NCI-H1694 (cell line): ENCODE results near the gene BAIAP2L2.
"Not testable (repeated sequence)": the region's sequence is repeated elsewhere in the genome, so short reads cannot be mapped to it uniquely, and the experiment has no call there.

Source experiments
- DNase-seq: peaks from one replicate; lab custom pipeline; 2025; lab: John Stamatoyannopoulos, UW

Gene BAIAP2L2

DNA sequence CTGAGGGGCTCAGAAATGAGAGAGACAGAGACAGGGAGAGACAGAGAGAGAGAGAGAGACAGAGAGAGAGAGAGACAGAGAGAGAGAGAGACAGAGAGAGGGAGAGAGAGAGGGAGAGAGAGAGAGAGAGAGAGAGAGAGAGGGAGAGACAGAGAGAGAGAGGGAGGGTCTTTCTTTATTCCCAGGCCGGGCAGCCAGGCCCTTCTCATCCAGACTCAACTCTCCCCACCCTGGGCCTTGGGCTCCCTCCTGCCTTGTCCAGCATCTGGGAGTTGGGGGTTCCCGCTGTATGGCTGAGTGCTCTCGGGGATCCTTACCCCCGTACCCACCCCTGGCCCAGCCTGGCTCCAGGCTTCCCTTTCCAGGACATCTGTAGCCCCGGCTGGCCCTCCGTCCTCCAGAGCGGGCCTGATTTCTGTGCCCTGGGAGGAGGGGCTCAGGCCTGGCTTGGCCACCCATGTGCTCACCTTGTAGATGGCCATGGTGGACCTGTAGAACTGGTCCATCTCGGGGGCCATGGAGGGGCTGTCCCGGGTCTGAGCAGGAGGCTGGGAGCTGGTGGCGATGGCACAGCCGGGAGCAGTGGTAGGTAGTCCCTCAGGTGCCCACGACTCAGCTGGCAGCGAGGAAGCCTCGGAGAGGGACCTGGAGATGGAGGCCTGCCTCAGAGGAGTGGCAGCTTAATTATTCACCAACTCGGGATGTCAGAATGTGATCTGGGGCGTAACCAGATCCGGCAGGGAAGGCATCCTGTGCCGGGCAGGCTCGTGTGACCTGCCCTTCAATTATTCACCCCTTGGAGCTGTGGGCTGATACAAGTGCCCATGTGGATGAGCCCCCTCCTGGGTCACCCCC lies at the start of gene BAIAP2L2:
BAIAP2L2 (minus strand) TSS at position 677 of the 855 bp plus-strand sequence; CDS start at position 518, 159 bp downstream.
- DNase-seq: no peak

DNA sequence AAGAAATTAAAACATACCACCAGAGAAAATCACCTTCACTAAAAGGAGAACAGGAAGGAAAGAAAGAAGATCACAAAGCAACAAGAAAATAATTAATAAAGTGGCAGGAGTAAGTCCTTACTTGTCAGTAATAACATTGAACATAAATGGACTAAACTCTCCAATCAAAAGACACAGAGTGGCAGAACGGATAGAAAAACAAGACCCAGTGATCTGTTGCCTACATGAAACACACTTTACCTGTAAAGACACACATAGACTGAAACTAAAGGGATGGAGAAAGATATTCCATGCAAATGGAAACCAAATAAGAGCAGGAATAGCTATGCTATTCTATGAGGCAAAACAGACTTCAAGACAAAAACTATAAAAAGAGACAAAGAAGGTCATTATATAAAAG lies 45.2 kb upstream of the BAIAP2L2 start:
- no peak for DNase-seq

DNA sequence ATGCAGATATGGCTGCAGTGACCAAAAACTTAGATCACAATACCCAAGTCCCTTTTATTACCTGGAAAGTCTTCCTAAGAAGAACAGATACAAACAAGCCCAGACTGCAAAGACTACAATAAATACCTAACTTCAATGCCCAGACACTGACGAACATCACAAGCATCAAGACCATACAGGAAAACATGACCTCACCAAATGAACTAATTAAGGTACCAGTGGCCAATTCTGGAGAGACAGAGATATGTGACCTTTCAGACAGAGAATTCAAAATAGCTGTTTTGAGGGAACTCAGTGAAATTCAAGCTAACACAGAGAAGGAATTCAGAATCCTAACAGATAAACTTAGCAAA lies 44.1 kb upstream of the BAIAP2L2 start:
- DNase-seq: not testable (repeated sequence)

GRCh38 chr22:38153821-38154562 lies 43.5 kb upstream of the BAIAP2L2 start:
- DNase-seq: no peak

DNA sequence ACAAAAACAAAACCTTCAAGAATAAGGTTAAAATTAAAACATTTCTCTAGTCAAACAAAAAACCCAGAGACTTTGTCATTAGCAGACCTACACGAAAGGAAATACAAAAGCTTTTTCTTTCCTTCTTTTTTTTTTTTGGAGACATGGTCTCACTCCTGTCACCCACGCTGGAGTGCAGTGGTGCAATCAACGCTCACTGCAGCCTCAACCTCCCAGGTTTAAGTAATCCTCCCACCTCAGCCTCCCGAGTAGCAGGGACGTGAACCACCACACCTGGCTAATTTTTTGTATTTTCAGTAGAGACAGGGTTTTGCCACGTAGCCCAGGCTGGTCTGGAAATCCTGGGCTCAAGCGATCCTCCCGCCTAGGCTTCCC lies 40.6 kb upstream of the BAIAP2L2 start:
- DNase-seq: no peak

DNA sequence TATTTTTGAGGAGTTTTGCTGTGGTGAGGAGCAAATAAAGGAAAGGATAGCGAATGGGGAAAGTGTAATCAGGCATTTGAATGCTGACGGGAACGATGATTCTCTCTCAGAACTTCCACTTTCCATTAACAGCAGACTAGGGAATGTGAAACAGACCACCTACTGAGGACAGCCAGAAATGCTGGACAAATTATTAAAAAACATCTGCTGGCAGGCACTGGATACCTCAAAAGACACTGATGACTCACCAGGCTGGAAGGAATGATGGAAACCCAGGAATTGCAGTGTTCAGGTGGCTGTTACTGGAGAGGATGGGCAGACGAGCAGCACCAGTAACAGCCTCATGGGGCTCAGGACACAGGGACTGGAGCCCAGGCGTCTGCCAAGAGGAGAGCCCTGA lies 37.8 kb upstream of the BAIAP2L2 start:
- no peak for DNase-seq

DNA sequence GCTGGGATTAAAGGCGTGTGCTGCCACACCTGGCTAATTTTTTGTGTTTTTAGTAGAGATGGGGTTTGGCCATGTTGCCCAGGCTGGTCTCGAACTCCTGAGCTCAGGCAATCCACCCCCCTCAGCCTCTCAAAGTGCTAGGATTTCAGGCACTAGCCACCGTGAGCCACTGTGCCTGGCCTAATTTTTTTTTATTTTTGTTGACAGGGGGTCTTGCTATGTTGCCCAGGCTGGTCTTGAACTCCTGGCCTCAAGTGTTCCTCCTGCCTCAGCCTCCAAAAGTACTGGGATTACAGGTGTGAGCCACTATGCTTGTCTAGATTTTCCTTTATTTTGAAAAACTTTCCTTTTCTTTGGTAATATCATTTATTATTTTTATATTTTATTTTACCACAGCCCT lies 35.7 kb upstream of the BAIAP2L2 start:
- DNase-seq: not testable (repeated sequence)

DNA sequence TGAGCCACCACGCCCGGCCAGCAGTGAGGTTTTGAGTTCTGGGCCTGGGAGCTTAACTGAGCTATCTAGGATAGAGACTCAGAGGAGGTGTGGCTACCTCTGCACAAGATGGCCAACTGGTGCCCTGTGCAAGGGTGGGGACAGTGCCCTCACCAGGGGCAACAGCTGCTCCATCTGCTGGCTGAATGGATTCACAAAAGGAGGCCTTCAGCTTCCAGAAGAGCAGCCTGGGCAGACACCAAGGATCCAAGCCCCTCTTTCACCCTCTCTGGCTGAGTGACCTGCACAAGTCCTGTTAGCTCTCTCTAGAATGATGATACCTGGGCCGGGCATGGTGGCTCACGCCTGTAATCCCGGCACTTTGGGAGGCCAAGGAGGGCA lies 33.5 kb upstream of the BAIAP2L2 start:
- no peak for DNase-seq

DNA sequence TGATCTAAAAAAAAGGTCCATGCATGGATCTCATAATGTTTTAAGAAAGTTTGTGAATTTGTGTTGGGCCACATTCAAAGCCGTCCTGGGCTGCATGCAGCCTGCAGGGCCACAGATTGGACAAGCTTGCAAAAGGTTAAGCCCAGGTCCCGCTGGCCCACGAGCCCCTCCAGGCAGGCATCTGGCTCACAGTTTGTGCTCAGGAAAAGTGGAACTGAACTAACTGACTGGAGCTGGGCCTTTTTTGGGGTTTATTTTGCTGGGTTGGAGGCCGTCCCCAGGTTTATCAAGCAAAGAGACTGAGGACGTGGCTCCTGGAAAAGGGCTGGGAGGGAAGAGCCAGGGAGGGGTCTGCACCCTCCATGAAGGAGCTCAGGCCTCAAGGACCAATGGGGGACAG lies 32.1 kb upstream of the BAIAP2L2 start:
- DNase-seq: no peak

DNA sequence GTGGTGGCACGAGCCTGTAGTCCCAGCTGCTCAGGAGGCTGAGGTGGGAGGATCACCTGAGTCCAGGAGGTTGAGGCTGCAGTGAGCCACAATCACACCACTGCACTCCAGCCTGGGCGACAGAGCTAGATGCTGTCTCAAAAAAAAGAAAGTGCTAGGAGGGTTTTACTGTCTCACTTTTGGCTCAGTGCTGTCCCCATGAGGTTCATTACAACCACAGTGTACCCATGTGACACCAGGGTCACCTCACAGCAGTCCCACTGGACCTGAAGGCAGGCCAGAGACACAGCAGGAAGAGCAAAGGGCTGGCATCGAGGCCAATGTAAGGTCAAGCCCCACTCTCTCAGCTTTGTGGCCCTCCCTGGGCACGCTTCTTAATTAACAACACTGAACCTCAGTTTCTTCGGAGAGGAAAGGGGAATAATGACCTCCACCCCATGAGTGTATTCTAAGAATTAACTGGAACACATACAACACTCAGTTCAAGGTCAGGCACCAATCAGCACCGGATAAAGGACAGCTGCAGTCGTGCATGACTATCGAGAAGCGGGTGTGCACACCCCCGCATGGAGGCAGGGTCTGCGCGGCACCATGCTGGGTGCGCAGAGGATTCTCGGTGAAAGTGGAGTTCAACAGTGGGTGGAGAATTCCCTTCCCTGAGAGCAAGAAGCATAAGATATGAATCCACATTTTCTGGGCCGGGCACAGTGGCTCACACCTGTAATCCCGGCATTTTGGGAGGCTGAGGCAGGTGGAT lies 30.9 kb upstream of the BAIAP2L2 start:
- no peak for DNase-seq

GRCh38 chr22:38139901-38140300 lies 29.4 kb upstream of the BAIAP2L2 start:
- no peak for DNase-seq

DNA sequence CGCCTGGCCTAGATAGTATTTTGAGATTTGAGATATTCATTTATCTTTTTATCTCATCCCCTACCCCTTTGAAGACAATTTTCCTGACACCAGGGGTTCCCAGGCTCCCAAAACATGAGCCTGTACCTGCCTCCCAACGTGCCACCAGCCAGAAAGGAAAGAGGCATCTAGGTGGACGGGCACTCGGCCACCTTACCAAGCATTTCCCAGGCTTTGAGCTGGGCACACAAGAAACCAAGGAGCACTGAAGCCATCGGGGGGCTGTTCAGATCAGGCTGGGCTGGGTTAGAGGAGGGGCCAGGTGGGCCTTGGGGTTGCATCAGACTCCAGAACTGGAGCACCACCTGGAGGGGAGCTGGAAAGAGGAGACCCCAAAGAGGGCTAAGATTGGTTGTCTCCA lies 28.5 kb upstream of the BAIAP2L2 start:
- DNase-seq: no peak

GRCh38 chr22:38137876-38138687 lies 27.6 kb upstream of the BAIAP2L2 start:
- no peak for DNase-seq

- no peak for DNase-seq
Measured at GRCh38 chr22:38136607-38137006, 26.1 kb upstream of the BAIAP2L2 start.

DNA sequence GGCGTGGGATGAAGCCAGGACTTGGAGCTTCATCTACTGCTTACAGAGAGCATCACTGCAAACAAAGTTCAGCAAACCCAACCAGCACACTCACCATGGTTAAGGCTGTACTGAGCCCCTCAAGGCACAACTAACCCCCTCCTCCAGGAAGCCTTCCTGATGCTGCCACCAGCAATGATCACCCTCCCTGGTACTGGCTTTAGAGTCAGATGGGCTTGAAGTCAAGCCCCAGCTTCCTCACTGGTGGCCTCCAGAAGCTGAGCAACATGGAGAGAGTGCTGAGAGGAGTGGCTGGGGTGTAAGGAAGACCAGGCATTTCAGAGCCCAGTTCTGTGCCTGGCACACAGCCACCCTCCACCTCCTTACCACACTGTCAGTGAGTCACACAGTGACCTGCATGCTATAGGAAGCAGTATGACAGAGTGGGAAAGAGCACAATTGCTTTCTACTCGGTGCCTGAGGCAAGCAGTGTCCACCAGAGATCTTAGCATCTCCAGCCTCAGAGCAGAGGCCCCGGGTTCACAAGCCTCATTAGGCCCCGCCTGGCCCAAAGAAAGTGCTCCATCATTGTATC lies 24.7 kb upstream of the BAIAP2L2 start:
- no peak for DNase-seq

DNA sequence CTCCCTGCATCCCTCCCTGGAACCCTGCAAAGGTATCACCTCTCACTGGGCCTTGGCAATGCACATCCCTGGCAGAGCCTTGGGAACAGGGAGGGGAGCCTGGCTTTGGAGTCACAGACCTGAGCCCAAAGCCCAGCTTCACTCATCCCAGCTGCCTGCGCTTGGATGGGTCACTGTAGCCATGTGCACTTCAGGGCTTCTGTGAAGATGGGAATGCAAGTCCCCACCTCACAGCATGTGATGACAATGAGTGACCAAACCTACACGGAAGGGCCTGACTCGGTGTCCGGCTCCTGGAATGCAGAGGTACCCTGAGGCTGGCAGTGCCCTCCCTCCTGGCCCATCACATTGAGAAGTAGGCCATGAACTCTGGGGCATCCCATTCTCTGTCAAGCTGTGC lies 22.8 kb upstream of the BAIAP2L2 start:
- no peak for DNase-seq

DNA sequence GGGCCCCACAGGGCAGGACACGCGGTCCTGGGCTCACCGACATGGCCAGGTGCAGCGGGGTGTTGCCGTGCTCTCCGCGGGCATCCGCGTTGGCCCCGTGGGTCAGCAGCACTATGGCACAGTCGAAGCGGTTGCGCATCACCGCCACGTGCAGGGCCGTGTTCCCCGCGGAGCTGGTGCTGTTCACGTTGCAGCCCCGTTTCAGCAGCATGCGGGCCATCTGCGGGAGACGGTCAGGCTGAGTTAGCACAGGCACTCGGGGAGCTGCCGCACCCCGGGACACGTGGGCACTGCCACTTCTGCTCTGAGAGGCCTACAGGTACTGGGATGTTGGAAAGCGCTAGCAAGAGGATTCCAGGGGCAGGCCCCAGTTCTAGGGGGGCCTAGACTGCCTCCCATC lies 22.3 kb upstream of the BAIAP2L2 start:
- DNase-seq: no peak

DNA sequence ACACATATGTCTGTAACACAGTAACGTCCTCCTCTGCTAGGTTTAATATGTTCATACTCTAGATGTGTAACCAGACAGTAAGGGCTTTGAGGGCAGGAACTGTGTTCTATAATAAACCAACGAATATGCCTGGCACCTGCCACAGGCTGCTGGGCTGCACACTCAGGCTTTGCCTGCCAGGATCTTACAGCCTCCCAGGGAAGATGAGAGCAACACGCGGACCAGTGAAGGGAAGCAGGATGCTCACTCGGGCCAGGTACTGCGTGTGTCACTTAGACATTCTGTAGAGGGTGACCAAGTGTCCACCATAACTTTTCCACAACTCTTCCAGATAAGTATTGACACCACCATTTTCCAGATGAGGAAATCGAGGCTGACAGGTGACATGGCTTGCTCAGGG lies 21.7 kb upstream of the BAIAP2L2 start:
- no peak for DNase-seq

DNA sequence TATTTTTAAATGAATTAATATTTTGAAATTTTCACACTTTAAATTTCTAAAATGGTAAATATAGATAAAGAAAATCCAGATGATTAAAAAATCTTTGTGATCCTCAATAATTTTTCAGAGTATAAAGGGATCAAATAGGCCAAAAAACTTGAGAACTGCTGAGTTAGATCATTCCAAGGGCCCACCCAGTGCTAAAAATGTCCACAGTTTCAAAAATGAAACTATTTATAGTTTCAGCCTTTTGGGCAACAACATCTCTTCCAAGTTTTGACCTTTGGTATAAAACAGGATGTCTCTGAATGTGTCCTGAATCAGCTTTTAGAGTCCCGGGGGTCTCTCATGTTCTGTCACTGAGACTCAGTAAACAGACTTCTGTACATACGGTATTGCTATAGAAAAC lies 20.9 kb upstream of the BAIAP2L2 start:
- DNase-seq: no peak

GRCh38 chr22:38129856-38130255 lies 19.4 kb upstream of the BAIAP2L2 start:
- no peak for DNase-seq

- DNase-seq: no peak
Measured at GRCh38 chr22:38129021-38129420, 18.5 kb upstream of the BAIAP2L2 start.

DNA sequence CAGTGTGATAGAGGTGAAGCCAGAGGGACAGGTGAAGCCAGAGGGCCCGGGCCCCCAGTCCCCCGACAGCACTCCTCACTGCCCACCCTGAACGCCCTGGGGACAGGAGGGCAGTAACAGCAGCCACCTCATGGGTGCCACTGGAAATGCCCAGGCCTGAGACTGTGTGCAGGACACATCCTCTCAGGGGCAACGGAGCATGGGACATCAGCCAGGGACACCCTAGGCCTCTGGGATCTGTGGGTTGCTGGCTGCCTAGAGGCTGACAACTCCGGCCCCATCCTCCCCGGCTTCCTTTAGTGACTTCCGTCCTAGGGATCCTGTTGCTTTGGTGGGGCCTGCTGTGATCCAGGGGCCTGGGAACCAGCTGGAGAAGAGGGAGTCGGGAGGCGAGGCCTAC lies 17.4 kb upstream of the BAIAP2L2 start:
- no peak for DNase-seq
